ENCODE measurements around the gene ZNF766.

- TF ChIP-seq TEAD4 (IDR thresholded peaks at IDR 0.05) (no peak), EP300 (IDR thresholded peaks at IDR 0.05; ENCODE audit: borderline replicate concordance) (no peak)
- TF ChIP-seq, protein P1, sequence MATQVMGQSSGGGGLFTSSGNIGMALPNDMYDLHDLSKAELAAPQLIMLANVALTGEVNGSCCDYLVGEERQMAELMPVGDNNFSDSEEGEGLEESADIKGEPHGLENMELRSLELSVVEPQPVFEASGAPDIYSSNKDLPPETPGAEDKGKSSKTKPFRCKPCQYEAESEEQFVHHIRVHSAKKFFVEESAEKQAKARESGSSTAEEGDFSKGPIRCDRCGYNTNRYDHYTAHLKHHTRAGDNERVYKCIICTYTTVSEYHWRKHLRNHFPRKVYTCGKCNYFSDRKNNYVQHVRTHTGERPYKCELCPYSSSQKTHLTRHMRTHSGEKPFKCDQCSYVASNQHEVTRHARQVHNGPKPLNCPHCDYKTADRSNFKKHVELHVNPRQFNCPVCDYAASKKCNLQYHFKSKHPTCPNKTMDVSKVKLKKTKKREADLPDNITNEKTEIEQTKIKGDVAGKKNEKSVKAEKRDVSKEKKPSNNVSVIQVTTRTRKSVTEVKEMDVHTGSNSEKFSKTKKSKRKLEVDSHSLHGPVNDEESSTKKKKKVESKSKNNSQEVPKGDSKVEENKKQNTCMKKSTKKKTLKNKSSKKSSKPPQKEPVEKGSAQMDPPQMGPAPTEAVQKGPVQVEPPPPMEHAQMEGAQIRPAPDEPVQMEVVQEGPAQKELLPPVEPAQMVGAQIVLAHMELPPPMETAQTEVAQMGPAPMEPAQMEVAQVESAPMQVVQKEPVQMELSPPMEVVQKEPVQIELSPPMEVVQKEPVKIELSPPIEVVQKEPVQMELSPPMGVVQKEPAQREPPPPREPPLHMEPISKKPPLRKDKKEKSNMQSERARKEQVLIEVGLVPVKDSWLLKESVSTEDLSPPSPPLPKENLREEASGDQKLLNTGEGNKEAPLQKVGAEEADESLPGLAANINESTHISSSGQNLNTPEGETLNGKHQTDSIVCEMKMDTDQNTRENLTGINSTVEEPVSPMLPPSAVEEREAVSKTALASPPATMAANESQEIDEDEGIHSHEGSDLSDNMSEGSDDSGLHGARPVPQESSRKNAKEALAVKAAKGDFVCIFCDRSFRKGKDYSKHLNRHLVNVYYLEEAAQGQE (IDR thresholded peaks at IDR 0.05; ENCODE audit: low read depth): no peak
- TF ChIP-seq, protein P2, sequence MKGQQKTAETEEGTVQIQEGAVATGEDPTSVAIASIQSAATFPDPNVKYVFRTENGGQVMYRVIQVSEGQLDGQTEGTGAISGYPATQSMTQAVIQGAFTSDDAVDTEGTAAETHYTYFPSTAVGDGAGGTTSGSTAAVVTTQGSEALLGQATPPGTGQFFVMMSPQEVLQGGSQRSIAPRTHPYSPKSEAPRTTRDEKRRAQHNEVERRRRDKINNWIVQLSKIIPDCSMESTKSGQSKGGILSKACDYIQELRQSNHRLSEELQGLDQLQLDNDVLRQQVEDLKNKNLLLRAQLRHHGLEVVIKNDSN (IDR thresholded peaks at IDR 0.05): no peak
Observed at GRCh38 chr19:52258426-52258825, 11.0 kb upstream of the ZNF766 start.
